RWPE2 (cell line): Measurements from ENCODE around the gene S100Z.
A peak's percentile ranks its signal among the peaks of the same experiment; 100 is the strongest.

Source experiments
- ATAC-seq: fragments of 200-7000 bp; cut with Tn5 transposase; 3 replicates; pipeline ENCODE4 v1.9.1; 2021; ENCODE audit warnings: low read depth
- DNase-seq: peaks from one replicate; pipeline ENCODE4 v3.0.0-alpha.2; 2020; ENCODE audit warnings: low spot score
- H3K27ac ChIP-seq: fragments of 450-650 bp; 2 replicates; pipeline ENCODE4 v1.5.1; 2017; ENCODE audit warnings: mild to moderate bottlenecking; ENCODE audit not compliant: poor library complexity, severe bottlenecking
- H3K27me3 ChIP-seq: fragments of 250-450 bp; sonication (Bioruptor Pico); 2 replicates; pipeline ENCODE4 v1.5.1; 2021; ENCODE audit warnings: mild to moderate bottlenecking, moderate library complexity; ENCODE audit not compliant: insufficient read depth, poor library complexity, severe bottlenecking
- H3K36me3 ChIP-seq: fragments of 250-450 bp; sonication (Bioruptor Pico); 2 replicates; pipeline ENCODE4 v1.5.1; 2020; ENCODE audit warnings: low read depth, mild to moderate bottlenecking, moderate library complexity
- H3K4me1 ChIP-seq: fragments of 250-450 bp; sonication (Bioruptor Pico); 2 replicates; pipeline ENCODE4 v1.5.1; 2021; ENCODE audit warnings: mild to moderate bottlenecking, moderate library complexity; ENCODE audit not compliant: insufficient read depth, poor library complexity, severe bottlenecking
- H3K4me3 ChIP-seq: fragments of 250-450 bp; sonication (Bioruptor Pico); 2 replicates; pipeline ENCODE4 v1.5.1; 2021; ENCODE audit warnings: mild to moderate bottlenecking, moderate library complexity; ENCODE audit not compliant: severe bottlenecking
- H3K9me3 ChIP-seq: fragments of 250-450 bp; sonication (Bioruptor Pico); 2 replicates; pipeline ENCODE4 v1.5.1; 2021; ENCODE audit warnings: mild to moderate bottlenecking, moderate library complexity; ENCODE audit not compliant: severe bottlenecking
- CTCF ChIP-seq: fragments of 450-650 bp; IDR thresholded peaks from one replicate; pipeline ENCODE4 v1.5.1; 2017; ENCODE audit warnings: mild to moderate bottlenecking, moderate library complexity; ENCODE audit not compliant: poor library complexity, severe bottlenecking

The S100Z gene

GRCh38 chr5:76947082-76947503 is 97.3 kb downstream of the S100Z start:
- Histone ChIP-seq H3K27me3 (peaks cover 3% of the 10 kb centered on the region), H3K27ac (no peak overlapping the region), H3K9me3 (no peaks in the 10 kb centered on the region), H3K36me3 (no peaks in the 10 kb centered on the region), H3K4me3 (no peak overlapping the region), H3K4me1 (no peaks in the 10 kb centered on the region)
- TF ChIP-seq CTCF: no peak
- ATAC-seq: no peak
- DNase-seq: no peak

- Histone ChIP-seq H3K36me3 (no peaks in the 10 kb centered on the region), H3K27me3 (peaks cover 43% of the 10 kb centered on the region), H3K9me3 (no peaks in the 10 kb centered on the region), H3K4me1 (no peaks in the 10 kb centered on the region), H3K4me3 (peak within 1 kb of the TSS; percentile 16), H3K27ac (no peak within 1 kb of the TSS)
- ATAC-seq (peak; percentile 57), DNase-seq (no peak)
- TF ChIP-seq CTCF: no peak
Measured at GRCh38 chr5:76952795-76953536, 103.2 kb downstream of the S100Z start, which contains the start of gene CRHBP. Gene CRHBP (plus strand): TSS chr5:76953045. CDS start chr5:76953135, 90 bp downstream.

- peak overlapping the region; percentile 16 for H3K4me3 ChIP-seq
- H3K27ac ChIP-seq: no peak overlapping the region
- no peaks in the 10 kb centered on the region for H3K4me1 ChIP-seq
- peak; percentile 68 for ATAC-seq
- TF ChIP-seq CTCF: no peak
- H3K9me3 ChIP-seq: no peaks in the 10 kb centered on the region
- DNase-seq: no peak
- peaks cover 43% of the 10 kb centered on the region for H3K27me3 ChIP-seq
- no peaks in the 10 kb centered on the region for H3K36me3 ChIP-seq
Measured at GRCh38 chr5:76953551-76954382, 104.0 kb downstream of the S100Z start.

GRCh38 chr5:76954383-76954763 is 104.6 kb downstream of the S100Z start:
- ATAC-seq: no peak
- TF ChIP-seq CTCF: no peak
- no peak for DNase-seq
- Histone ChIP-seq H3K4me3 (no peak overlapping the region), H3K27me3 (peaks cover 43% of the 10 kb centered on the region), H3K27ac (no peak overlapping the region), H3K9me3 (no peaks in the 10 kb centered on the region), H3K4me1 (no peaks in the 10 kb centered on the region), H3K36me3 (no peaks in the 10 kb centered on the region)
